Daoy (cell line): Measurements from ENCODE around the gene PPP1CA. TPM values are rescaled to one million over a fixed set of nuclear protein-coding genes. Genes with fewer than 3 reads are reported as not detected.
A peak's percentile ranks its signal among the peaks of the same experiment; 100 is the strongest.

Source experiments
- DNase-seq: peaks from one replicate; pipeline ENCODE4 v3.0.0-alpha.2; 2015; ENCODE audit warnings: low read depth
- total RNA-seq: library from RNA; depleted of rRNA; stranded (reverse); fragments of >200 nt; shearing (Covaris generic); gene quantifications from 2 replicates; pipeline ENCODE4 v1.2.3, GENCODE V29; 2014

The PPP1CA gene
- total RNA-seq, 1 experiment from 2014 or later = 220 TPM

- no peak for DNase-seq
These were observed 14.6 kb downstream of the PPP1CA start for GRCh38 chr11:67387069-67387468.

GRCh38 chr11:67384851-67385366 is 16.7 kb downstream of the PPP1CA start:
- DNase-seq = peak; percentile 76

DNA sequence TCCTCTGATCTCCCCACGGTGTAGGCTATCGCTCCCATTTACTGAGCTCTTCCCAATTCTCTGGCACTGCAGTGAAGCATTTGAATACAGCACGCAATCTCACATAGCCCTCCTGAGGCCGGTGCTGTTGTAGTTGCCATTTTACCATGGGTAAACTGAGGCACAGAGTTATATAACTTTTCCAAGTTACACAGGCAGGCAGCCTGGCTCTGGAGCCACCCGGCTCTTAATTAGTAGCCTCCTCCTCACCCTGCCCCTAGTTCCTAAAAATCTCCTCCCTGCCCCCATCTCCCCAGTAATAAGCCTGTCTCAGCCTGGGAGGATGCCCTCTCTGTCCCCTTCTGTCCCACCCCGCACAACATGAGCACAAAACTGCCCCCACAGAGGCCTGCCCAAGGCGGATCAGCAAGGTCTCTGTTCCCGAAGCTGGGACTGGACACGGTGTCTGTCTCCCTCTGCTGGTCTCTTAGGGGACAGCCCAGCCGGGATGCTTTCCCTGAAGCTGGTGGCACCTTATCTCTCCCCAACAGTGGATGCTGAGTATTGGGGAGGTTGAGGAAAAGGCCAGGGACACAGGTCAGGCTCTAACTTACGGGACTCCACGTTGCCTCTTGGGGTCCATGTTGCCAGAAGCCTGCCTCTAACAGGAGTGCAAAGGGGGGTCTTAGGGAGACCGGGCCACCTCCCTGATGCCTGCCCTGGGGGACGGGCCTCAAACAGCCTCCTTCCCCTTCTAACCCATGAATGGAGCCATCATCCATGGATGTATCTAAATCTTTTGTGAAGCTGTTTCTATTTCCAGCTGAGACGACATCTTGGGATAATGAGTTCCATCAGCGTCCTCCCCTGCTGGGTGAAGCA is 19.2 kb downstream of the PPP1CA start:
- peak; percentile 77 for DNase-seq

DNA sequence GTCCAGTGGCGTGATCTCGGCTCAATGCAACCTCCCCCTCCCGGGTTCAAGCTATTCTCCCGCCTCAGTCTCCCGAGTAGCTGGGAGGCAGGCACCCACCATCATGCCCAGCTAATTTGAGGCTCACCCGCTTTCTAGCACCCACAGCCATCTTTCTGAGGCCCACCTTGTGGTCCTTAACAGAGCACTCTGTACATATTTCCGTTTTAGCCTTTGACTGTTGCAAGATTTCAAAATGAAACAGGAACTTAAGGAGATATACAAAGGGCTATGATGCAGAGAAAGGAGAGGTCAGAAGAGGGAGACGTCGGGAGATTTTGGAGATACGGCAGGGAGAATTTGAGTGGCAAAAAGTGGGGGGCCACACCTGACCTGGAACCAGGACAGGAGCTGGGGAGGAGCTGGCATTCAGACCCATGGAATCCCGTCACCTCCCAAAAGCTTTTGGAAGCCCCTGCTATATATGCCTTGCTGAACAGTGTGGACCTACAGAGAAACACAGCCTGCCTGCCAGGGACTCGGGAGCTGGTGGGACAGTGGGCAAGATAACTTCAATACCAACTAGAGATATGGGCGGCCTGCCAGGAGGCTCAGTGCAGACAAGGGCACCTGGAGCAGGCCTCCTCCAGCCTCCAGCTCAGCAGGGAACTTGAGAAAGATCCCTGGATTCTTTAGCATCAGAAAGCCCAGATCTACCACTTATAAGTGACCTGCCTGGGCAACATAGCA is 20.2 kb downstream of the PPP1CA start:
- no peak for DNase-seq

DNA sequence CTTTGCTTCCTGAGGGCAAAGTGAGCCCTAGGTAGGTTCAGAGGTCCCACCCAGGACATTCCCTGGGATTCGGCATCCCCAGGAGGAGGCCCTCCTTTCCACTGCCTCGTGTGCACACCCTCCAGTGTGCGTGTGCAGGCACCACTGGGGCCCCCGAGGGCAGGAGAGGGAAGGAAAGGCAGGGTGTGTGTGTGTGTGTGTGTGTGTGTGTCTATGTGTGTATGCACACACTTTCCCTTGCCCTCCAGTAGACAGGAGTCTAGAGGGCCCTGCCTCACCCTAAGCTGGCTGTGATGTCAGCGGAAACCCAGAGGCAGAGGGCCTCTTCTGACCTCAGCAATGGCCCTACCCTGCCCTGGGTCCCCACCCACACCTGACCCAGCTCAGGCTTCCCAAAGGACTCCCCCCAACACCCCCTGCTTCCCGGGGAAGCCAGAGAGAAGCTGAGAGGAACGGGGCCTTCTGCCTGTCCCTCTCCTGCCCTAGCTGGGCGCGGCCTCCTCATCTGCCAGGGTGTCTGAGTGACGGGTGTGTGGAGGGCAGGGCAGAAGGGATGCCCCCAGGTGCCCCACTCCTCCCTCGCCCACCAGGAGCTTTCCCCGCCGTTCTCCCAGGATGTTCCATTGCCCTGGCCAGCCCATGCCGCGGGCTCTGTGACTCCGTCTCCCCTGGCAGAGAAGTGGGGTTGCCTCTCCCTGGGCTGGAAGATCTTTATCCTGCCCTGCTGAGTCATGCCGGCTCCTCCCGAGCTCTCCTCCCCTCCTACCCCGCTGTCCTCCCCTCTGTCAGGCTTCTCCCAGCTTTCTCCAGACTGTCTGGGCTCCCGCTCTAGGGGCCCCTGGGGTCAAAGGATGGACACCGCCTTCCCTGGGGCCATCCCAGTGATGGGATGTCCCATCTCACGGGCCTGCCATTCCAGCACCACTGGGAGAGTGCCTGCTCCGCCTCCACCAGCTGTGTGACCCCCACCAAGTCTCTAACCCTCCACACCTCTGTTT is 22.3 kb downstream of the PPP1CA start:
- peak; percentile 74 for DNase-seq

GRCh38 chr11:67378544-67378943 is 23.1 kb downstream of the PPP1CA start:
- no peak for DNase-seq

- peak; percentile 41 for DNase-seq
These were observed 24.5 kb downstream of the PPP1CA start for GRCh38 chr11:67376873-67377808.

DNA sequence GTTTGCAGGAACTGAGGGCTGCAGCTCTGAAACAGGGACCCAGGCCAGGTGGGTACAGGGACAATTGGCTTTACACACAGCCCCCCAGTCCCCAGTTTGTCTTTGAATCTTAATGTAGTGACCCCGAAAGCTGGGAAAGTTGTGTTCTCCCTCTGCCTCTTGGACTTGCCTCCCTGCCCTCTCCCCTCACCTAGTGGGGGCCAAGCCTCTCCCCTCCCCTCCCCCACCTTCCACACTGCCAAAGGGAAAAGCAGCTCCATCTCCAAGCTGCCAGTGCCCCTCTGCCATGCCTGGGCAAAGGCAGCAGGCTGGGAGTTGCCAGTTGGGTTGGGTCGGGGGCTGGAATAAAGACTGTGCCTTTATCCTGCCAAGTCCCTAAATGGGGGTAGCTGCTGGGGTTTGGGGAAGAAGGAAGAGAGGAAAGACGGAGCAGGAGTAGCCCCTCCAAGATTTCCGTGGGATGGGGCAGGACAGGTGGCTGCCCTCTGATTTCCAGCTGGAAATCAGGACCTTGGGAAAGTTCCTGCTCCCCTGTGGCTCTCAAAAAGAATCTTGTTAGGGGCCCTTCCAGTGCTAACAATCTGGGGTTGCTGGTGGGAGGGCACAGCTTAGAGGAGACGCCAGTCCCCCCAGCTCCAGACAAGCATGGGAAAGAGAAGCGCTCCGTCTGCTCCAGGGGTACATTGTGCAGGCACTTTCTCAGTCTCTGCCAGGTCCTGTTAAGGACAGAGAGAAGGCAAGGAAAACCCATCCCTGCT is 25.4 kb downstream of the PPP1CA start:
- DNase-seq = no peak

DNA sequence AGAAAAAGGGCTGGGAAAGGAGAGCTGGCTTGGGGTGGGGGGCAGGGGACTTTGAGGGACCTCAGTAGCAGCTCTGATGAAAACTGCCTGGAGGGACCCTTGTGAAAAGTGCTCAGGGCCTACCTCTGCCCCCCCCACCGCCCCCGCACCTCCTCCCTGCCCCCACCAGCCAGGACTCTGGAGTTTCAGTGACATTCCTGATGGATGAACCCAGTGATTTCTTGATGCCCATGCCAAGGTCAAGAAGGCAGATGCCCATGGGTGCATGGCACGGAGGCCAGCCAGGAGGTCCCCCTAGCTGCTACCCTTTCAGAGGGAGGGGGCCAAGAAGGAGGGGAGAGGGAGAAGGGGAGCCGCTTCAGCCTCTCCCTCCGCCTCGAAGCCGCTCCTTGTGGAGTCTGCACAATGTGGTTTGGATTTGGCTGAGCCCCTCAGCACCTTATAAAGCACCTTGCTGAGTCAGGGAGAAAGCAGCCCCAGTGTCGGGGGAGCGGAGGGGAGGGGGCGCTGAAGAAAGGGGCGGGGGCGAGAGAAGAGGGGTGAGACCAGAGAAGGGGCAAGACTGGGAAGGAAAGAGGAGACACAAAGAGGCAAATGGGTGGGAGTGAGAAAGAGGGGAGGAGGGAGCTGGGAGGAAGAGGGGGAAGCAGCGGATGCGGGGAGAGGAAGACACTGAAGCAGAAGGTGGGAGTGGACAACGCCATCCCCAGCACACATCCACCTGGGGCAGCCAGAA is 26.2 kb downstream of the PPP1CA start:
- DNase-seq = no peak

DNA sequence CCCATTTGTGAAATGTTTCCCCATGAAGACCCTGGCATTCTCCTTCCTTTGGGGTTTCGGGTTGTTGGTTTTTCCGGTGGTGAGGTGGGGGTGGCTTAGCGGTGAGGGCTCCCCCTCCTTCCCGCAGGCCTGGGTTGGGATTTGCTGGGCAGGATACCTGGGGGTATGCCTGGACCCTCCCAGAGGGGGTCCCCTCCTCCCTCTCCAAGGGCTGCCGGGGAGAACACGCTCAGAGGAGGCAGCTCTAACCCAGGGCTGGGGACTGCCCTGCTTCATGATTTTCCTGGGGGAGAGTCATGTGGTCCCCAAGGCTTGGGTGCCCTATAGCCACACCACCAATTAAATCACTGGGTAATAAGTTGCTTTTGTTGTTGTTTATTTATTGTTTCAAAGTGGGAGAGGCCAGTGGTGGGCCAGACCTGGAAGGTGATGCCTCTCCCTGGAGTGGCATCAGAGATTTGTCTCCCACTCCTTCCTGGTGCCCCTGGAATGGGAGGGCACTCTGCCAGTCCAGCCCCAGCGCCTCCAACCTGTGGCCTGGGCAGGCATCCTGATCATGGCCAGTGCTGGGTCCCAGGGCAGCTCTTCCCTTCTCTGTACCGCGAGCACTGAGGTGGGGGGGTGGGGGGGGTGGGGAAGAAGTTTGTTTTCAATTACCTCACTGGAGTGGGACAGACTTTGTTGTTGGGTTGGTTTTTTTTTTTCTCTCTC is 26.9 kb downstream of the PPP1CA start:
- DNase-seq = peak; percentile 52

- peak; percentile 95 for DNase-seq
These were observed 27.7 kb downstream of the PPP1CA start for GRCh38 chr11:67373648-67374570.

GRCh38 chr11:67372993-67373647 is 28.5 kb downstream of the PPP1CA start, which contains the start of gene CLCF1:
Gene CLCF1, minus strand, starts transcription at chr11:67373598. Its CDS starts 59 bp downstream, at chr11:67373539.
- DNase-seq = peak; percentile 70

DNA sequence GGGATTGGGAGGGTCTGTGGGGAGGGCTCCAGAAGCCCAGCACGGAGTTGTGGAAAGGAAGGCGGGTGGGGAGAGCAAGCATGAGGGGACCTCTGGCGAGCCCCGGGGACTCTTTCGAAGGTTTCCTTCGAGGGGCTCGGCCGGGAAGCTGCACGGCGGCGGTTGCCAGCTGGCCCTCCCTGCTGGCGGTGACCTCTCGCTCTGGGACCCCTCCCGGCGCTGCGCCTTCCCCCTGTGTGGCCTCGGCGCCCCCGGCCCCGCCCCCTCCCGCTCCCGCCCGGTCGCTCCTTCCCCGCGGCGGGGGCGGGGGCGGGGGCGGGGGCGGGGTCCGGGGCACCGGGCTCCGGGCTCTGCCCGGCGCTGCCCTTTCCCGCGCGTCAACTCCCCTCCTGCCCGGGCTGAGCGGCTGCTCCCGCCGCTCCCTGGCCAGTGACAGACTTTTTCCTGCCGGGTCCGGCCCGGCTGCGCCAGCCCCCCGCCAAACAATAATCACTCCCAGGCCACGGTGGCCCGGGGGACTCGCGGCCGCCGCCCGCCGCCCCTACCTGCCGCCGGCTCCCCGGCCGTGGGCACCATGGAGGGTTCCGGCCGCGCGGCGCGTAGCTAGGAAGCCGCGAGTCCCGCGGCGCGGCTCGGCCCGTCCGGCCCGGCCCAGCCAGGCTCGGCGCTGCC is 29.2 kb downstream of the PPP1CA start:
- DNase-seq = peak; percentile 41

- DNase-seq = no peak
These were observed 29.7 kb downstream of the PPP1CA start for GRCh38 chr11:67371911-67372320.

DNA sequence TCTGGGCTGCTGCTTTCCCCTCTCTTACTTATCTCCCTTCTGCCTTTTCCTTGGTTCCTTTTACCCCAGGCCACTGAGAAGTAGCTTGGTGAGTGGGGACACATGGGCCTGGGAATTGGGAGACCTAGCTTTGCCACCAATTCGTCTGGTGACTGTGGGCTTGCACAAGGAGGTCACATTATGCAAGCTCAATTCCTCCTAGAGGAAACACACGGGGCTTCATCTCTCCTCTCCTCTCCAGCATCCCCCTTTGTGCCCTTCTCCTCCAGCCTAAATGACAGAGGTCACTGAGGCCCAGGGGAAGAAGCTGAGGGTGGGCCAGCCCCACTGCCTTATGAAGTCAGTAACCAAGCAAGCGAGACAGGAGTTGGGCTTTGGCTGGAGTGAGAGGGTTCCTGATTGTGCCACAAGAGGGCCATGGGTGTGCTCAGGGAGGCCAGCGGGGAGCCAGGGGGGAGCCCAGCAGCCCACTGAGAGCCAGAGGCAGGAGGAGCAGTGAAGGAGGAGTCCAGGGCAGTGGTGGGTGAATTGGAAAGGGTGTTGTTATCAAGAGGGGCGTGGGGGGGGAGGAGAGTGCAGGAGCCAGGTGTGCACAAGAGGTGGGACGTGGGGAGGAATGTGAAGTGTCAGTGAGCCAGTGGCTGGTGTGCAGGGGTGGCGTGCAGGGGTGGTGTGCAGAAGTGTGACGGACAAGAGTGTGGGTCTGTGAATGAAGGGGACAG is 30.3 kb downstream of the PPP1CA start:
- peak; percentile 62 for DNase-seq
